Effector memory CD8-positive, alpha-beta T cell (primary cell): ENCODE data around the gene ENTREP3.

ENCODE experiments used
- ATAC-seq: fragments of 150-1000 bp; cut with Tn5 transposase; replicated peaks from 2 replicates; pipeline ENCODE4 v1.10.0; 2021; ENCODE audit warnings: mild to moderate bottlenecking, moderate library complexity
- DNase-seq, 3 experiments: peaks; one replicate each; pipeline ENCODE4 v3.0.0; 2021
- H3K27ac Mint-ChIP-seq, 2 donors: one replicate each; pipeline ENCODE4 v1.8.0; 2022; ENCODE audit warnings: mild to moderate bottlenecking in 2 of 2, mixed read lengths in 2 of 2, moderate library complexity in 2 of 2
- H3K27me3 Mint-ChIP-seq, 2 donors: one replicate each; pipeline ENCODE4 v1.8.0; 2022; ENCODE audit warnings: mixed read lengths in 2 of 2
- H3K36me3 Mint-ChIP-seq: one replicate; pipeline ENCODE4 v1.8.0; 2022; ENCODE audit warnings: mild to moderate bottlenecking, moderate library complexity, mixed read lengths; ENCODE audit not compliant: insufficient read depth
- H3K4me1 Mint-ChIP-seq, 2 donors: one replicate each; pipeline ENCODE4 v1.8.0; 2022; ENCODE audit warnings: low read depth in 2 of 2, mixed read lengths in 2 of 2
- H3K4me3 Mint-ChIP-seq, 2 donors: one replicate each; pipeline ENCODE4 v1.8.0; 2022; ENCODE audit warnings: mild to moderate bottlenecking in 2 of 2, mixed read lengths in 2 of 2, moderate library complexity in 2 of 2
- H3K9me3 Mint-ChIP-seq, 2 donors: one replicate each; pipeline ENCODE4 v1.8.0; 2022; ENCODE audit warnings: mixed read lengths in 2 of 2

The ENTREP3 gene

DNA sequence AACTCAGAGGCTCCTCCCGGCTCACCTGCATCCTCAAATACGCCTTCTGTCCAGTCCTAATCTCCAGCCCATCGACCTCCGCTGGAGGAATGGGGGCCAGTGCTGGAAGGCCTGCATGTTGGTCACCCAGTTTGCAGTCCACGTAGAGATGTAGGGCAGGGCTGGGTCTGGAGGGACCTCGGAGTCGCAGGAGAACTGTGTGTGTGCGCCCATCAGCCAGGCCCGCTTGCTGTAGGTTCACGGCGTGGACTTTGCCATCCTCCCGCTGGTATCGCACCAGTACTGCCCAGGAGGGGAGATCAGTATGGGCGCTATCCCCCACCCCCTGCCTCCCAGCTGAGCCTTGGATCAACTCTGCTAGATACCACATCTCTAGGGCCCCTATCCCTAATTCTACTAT, 50.2 kb downstream of the ENTREP3 start:
- DNase-seq (no peak), ATAC-seq (no peak)
- Mint-ChIP-seq H3K4me3 (no peak overlapping the region), H3K9me3 (no peaks in the 10 kb centered on the region), H3K27me3 (no peaks in the 10 kb centered on the region), H3K36me3 (peaks cover 28% of the 10 kb centered on the region), H3K4me1 (peaks cover 21 to 23% of the 10 kb centered on the region in 2 donors), H3K27ac (no peak overlapping the region)

DNA sequence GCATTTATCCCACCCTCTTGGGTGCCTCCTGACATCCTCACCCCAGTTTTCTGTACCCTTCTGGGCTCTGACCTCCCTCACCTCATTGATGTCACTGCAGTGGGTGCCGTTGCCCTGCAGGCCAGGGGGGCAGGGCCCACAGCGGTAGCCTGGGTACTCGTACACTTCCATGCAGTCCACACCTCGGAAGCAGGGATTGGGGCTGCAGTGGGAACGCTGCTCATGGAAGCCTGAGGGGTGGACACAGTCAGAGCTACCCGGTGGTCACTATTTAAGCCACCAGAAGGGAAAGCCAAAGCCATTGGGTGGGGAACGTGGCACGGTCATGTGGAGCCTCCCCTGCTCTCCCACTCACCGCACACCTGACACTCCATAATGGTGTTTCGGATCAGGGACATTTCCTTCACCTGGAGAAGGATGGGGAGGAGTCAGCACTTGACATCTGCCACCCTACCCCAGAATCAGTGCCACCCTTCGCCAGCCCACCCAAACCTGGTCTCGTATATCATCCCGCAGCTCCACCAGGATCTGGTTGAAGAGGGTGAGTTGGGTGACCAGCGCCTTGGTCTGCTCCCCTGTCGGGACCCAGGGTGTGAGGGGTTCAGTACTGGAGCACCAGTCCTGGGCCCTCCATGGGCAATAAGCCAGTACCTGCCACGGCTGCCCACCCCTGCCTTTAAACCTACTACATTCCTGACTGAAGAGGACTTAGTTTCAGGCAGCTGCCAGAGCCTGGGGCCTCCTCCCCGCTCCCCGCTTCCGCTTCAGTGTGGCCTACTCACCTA, 52.4 kb downstream of the ENTREP3 start:
- peaks cover 10% of the 10 kb centered on the region in 2 donors for H3K4me1 Mint-ChIP-seq
- H3K36me3 Mint-ChIP-seq, result peaks cover 13% of the 10 kb centered on the region
- H3K27me3 Mint-ChIP-seq, result no peaks in the 10 kb centered on the region
- no peak for DNase-seq
- ATAC-seq, result no peak
- no peaks in the 10 kb centered on the region for H3K9me3 Mint-ChIP-seq
- H3K27ac Mint-ChIP-seq, result peak overlapping the region in 1 of 2 donors; percentile 33
- H3K4me3 Mint-ChIP-seq, result no peak overlapping the region

DNA sequence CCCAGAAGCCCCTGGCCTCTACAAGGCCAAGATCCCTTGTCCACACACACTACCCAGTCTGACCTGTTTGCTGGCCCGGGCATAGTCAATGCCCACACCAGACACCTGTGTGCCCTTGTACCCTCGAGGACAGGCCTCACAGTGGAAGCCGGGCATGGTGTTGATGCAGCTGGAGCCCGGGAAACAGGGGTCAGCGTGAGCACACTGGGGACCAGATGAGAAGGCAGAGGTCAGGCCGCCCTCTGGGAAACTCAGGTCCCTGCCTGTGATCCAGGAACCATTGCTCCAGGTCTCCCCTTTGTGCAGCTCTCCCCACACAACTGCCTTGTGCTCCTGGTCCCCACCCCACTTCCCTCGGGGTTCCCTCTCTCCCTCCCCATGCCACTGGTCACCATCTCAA, 53.1 kb downstream of the ENTREP3 start:
- Mint-ChIP-seq H3K9me3 (no peaks in the 10 kb centered on the region), H3K4me1 (peaks cover 5 to 6% of the 10 kb centered on the region in 2 donors), H3K4me3 (no peak overlapping the region), H3K36me3 (peaks cover 9% of the 10 kb centered on the region), H3K27ac (peak overlapping the region in 1 of 2 donors; percentile 33), H3K27me3 (no peaks in the 10 kb centered on the region)
- DNase-seq (no peak), ATAC-seq (no peak)

DNA sequence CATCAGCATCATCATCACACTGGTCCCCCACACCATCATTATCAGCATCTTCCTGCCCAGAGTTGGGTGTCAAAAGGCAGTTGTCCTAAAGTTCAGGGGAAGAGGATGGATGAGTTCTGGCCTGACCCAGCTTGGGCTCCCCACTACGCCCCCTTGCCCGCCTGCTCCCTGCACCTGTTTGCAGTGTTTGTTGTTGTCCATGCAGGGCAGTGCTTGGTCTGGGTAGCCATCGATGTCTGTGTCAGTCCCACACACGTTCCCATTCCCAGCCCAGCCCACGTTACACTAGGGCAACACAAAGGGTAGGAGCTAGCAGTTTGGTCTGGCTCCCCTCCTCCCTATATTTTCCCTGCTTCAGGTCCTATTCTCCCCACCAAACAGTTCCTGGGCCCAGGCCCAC, 54.4 kb downstream of the ENTREP3 start:
- Mint-ChIP-seq H3K4me1 (no peaks in the 10 kb centered on the region), H3K4me3 (no peak overlapping the region), H3K36me3 (peaks cover 6% of the 10 kb centered on the region), H3K27ac (peak overlapping the region in 1 of 2 donors; percentile 62), H3K9me3 (no peaks in the 10 kb centered on the region), H3K27me3 (no peaks in the 10 kb centered on the region)
- no peak for ATAC-seq
- no peak for DNase-seq

DNA sequence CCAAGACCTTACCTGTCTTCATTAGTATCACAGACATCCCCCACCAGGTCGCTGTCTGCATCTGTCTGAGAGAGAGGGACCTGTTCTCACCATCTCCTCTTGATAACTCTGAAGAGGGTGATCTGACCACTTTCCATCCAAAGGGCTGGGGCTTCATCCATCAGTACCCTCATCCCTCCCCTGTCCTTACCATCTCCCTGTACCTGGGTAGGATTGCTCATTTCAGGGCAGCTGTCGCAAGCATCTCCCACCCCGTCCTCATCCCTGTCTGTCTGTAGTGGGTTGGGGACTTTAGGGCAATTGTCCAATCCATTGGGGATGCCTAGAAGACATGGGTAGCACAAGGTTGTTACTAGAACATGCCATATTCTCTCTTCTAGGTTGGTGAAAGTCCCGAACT, 55.5 kb downstream of the ENTREP3 start:
- ATAC-seq (no peak), DNase-seq (no peak)
- Mint-ChIP-seq H3K27me3 (no peaks in the 10 kb centered on the region), H3K36me3 (peaks cover 14% of the 10 kb centered on the region), H3K27ac (peak overlapping the region in 1 of 2 donors; percentile 8), H3K9me3 (no peaks in the 10 kb centered on the region), H3K4me3 (no peak overlapping the region), H3K4me1 (peaks cover 4 to 5% of the 10 kb centered on the region in 2 donors)

DNA sequence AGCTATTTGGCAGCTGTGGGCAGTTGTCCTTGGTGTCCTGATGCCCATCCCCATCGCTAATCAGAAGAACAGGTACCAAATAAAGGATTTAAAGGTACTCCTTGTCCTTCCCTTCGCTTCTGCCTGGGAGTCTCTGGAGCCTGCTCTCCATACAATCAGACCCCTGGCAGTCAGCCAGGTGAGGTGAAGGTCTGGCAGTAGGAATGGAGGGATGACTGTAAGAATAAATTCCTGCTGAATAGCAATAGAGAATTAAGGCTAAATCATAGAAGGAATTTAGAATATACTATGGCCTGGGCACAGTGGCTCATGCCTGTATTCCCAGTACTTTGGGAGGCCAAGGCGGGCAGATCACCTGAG, 56.8 kb downstream of the ENTREP3 start:
- H3K4me3 Mint-ChIP-seq, result no peak overlapping the region
- no peak for DNase-seq
- peaks cover 27% of the 10 kb centered on the region for H3K36me3 Mint-ChIP-seq

DNA sequence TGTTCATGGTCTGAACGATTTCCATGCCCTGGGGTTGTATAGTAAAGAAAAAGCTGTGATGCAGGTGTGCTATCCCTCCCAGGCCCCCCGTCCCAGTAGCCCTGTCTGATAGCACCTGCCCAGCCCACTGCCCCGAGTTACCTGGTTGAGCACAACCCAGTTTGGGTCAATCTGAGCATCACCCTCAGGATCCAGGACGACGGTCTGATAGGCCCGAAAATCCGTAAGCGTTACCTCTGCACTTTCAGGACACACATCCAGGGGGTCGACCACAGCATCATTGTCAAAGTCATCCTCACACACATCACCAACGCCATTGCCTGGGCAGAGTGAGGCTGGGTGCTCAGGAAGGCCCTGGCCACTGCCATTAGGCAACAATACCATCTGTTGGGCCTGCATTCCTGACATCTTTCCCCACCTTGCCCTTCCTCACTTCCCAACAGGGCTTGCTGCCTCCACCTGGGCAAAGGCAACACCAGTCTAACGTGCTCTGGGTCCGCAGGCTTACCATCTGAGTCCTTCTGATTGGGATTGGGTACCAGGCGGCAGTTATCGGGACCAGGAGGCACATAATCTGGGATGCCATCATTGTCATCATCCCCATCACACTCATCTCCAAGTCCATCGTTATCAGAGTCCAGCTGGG, 57.3 kb downstream of the ENTREP3 start:
- peaks cover 17 to 20% of the 10 kb centered on the region in 2 donors for H3K4me1 Mint-ChIP-seq
- H3K27me3 Mint-ChIP-seq, result no peaks in the 10 kb centered on the region
- H3K27ac Mint-ChIP-seq, result no peak overlapping the region
- H3K9me3 Mint-ChIP-seq, result no peaks in the 10 kb centered on the region
- no peak overlapping the region for H3K4me3 Mint-ChIP-seq
- H3K36me3 Mint-ChIP-seq, result peaks cover 28% of the 10 kb centered on the region
- DNase-seq, result no peak
- no peak for ATAC-seq

More for the DNA sequence above, 56.8 kb downstream of the ENTREP3 start:
- Mint-ChIP-seq H3K27me3 (no peaks in the 10 kb centered on the region), H3K27ac (no peak overlapping the region), H3K9me3 (no peaks in the 10 kb centered on the region), H3K4me1 (peaks cover 14 to 15% of the 10 kb centered on the region in 2 donors)
- no peak for ATAC-seq
